ENCODE data around the gene NUDT14. TPM values are rescaled to one million over a fixed set of nuclear protein-coding genes. Genes with fewer than 3 reads are reported as not detected.

The NUDT14 gene
- total and polyA plus RNA-seq, 12 donors: 4.1 to 55.8 (median 36.6) TPM

DNA sequence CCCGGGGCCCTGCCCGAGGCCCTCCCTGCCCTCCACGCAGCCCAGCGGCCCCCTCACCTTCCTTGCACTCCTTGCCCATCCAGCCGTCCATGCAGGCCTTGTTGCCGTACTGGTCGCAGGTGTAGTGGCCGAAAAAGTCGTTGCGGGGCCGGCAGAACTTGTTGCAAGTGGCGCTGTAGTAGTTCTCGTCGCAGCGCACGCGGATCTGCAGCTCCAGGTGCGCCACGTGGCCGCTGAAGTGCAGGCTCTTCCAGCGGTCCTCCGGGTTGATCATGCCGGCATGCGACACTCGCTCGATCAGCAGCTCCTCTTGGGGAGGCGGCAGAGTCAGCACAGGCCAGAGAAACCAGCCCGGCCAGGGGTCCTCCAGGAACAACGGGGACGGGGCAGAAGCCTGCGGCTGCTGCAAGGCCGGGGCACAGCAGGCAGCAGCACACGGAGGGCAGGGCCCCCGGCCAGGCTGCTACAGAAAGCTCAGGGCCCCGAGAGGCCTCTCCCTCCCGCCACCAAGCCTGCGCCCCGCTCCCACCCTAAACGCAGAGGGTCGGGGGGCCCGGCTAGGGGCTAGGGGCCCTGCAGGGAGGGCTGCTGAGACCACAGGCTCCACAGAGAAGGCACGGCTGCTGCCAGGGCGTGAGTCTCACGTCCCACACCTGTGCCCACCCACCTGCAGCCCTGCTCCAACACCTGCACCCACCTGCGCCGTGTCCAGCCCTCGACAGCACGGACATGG lies 25.3 kb downstream of the NUDT14 start:
- H3K27ac ChIP-seq: no peak overlapping the region
- TF ChIP-seq, protein P1, sequence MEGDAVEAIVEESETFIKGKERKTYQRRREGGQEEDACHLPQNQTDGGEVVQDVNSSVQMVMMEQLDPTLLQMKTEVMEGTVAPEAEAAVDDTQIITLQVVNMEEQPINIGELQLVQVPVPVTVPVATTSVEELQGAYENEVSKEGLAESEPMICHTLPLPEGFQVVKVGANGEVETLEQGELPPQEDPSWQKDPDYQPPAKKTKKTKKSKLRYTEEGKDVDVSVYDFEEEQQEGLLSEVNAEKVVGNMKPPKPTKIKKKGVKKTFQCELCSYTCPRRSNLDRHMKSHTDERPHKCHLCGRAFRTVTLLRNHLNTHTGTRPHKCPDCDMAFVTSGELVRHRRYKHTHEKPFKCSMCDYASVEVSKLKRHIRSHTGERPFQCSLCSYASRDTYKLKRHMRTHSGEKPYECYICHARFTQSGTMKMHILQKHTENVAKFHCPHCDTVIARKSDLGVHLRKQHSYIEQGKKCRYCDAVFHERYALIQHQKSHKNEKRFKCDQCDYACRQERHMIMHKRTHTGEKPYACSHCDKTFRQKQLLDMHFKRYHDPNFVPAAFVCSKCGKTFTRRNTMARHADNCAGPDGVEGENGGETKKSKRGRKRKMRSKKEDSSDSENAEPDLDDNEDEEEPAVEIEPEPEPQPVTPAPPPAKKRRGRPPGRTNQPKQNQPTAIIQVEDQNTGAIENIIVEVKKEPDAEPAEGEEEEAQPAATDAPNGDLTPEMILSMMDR (IDR thresholded peaks at IDR 0.05): no peak
- TF ChIP-seq POLR2A (IDR thresholded peaks at IDR 0.05): no peak
- H3K27me3 ChIP-seq: peaks cover 5% of the 10 kb centered on the region
- no peak for DNase-seq
- no peak overlapping the region for H3K4me3 ChIP-seq
- H3K36me3 ChIP-seq (replicated peaks in 1 of 2): no peaks in the 10 kb centered on the region
- H3K9me3 ChIP-seq (replicated peaks in 1 of 3): no peaks in the 10 kb centered on the region
- H3K4me1 ChIP-seq (replicated peaks in 1 of 2): no peaks in the 10 kb centered on the region
- WGBS, 4 donors: 77 to 79% (median 78%) methylated on average over 24 to 48 of the region's 48 CpGs
- intact Hi-C loops (cut with DNase I): no loop called here

DNA sequence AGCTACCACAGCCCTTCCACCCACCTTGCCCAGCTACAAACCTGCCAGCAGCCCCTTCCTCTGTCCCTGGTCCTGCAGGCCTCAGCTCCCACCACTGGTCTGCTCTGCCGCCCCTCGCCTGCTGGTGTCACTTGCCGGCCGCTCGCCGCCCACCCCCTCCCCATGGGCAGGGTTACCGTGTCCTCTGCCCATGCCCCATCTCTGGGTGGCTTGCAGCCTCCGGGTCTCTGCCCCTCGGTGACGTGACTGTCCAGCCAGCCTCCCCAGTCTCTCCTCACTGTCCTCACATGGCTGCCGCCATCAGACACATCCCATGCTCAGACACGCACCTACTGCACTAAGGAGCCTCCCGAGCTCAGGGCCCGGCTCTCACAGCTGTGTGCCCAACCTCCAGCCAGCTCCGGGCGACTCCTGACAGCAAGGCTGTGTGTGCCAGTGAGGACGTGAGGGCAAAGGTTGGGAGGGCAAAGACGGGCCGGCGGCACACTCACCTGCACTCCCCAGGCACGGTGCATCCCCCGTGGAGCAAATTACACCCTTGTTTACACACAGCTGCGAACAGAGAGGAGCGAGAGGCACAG lies 26.0 kb downstream of the NUDT14 start:
- intact Hi-C loops (cut with DNase I): no loop called here
- Histone ChIP-seq H3K4me1 (replicated peaks in 1 of 2) (no peaks in the 10 kb centered on the region), H3K4me3 (no peak overlapping the region), H3K9me3 (replicated peaks in 1 of 3) (no peaks in the 10 kb centered on the region), H3K27ac (no peak overlapping the region), H3K27me3 (peaks cover 5% of the 10 kb centered on the region), H3K36me3 (replicated peaks in 1 of 2) (no peaks in the 10 kb centered on the region)
- WGBS, 4 donors: 75 to 83% (median 80%) methylated on average over 19 to 24 of the region's 24 CpGs
- TF ChIP-seq POLR2A (IDR thresholded peaks at IDR 0.05): no peak
- TF ChIP-seq, protein P1 (IDR thresholded peaks at IDR 0.05): no peak
- no peak for DNase-seq

GRCh38 chr14:105154476-105154871 lies 26.6 kb downstream of the NUDT14 start:
- Histone ChIP-seq H3K27ac (no peak overlapping the region), H3K4me3 (no peak overlapping the region), H3K4me1 (replicated peaks in 1 of 2) (no peaks in the 10 kb centered on the region), H3K27me3 (peaks cover 5% of the 10 kb centered on the region), H3K36me3 (replicated peaks in 1 of 2) (no peaks in the 10 kb centered on the region), H3K9me3 (replicated peaks in 1 of 3) (no peaks in the 10 kb centered on the region)
- intact Hi-C loops (cut with DNase I): no loop called here
- TF ChIP-seq, protein P1 (IDR thresholded peaks at IDR 0.05): no peak
- TF ChIP-seq POLR2A (IDR thresholded peaks at IDR 0.05): no peak
- WGBS, 4 donors: 66 to 77% (median 71%) methylated on average over 12 of the region's 12 CpGs
- DNase-seq: no peak

GRCh38 chr14:105153739-105154475 lies 27.2 kb downstream of the NUDT14 start:
- H3K27ac ChIP-seq: peak overlapping the region in 1 of 5 donors; percentile 58
- no peaks in the 10 kb centered on the region for H3K36me3 ChIP-seq (replicated peaks in 1 of 2)
- TF ChIP-seq, protein P1 (IDR thresholded peaks at IDR 0.05): no peak
- no peak for TF ChIP-seq POLR2A (IDR thresholded peaks at IDR 0.05)
- intact Hi-C loops (cut with DNase I): no loop called here
- peaks cover 5% of the 10 kb centered on the region for H3K27me3 ChIP-seq
- H3K4me1 ChIP-seq (replicated peaks in 1 of 2): no peaks in the 10 kb centered on the region
- no peak for DNase-seq
- H3K9me3 ChIP-seq (replicated peaks in 1 of 3): no peaks in the 10 kb centered on the region
- H3K4me3 ChIP-seq: no peak overlapping the region
- 82 to 91% (median 87%) methylated on average over 9 to 26 of the region's 26 CpGs for WGBS, 4 donors
